ENCODE results near the gene GREM2.

- no peak for TF ChIP-seq POLR2AphosphoS5 (IDR thresholded peaks at IDR 0.05; ENCODE audit: low read depth)
- no peak for TF ChIP-seq CTCF (IDR thresholded peaks at IDR 0.05; ENCODE audit: insufficient read depth, low read length)
- no peak for TF ChIP-seq REST (IDR thresholded peaks at IDR 0.05; ENCODE audit: insufficient replicate concordance, low read depth)
Observed at GRCh38 chr1:240644732-240645131, 32.8 kb upstream of the GREM2 start.

Data from HL-60 (cell line).